GM12892 (cell line): ENCODE data around the gene TMEM184C.

Source experiments
- POLR2A ChIP-seq: IDR thresholded peaks from 2 replicates; pipeline ENCODE4 v1.6.1; 2011; ENCODE audit warnings: low read depth, low read length, control low read depth
- POLR2AphosphoS5 ChIP-seq: IDR thresholded peaks from 2 replicates; pipeline ENCODE4 v1.6.1; 2011; ENCODE audit warnings: low read depth, low read length, control low read depth
- TAF1 ChIP-seq: IDR thresholded peaks from 2 replicates; pipeline ENCODE4 v1.6.1; 2011; ENCODE audit warnings: low read depth, mild to moderate bottlenecking, control low read depth, low read length, borderline replicate concordance

- no peak for TF ChIP-seq POLR2AphosphoS5
- TF ChIP-seq POLR2A = no peak
- TF ChIP-seq TAF1 = no peak
Measured at GRCh38 chr4:147678796-147679549, 61.8 kb downstream of the TMEM184C start.
